ENCODE measurements around the gene PTH1R.

The PTH1R gene

GRCh38 chr3:46883054-46883829, 5.7 kb downstream of the PTH1R start:
- peak; percentile 66 for DNase-seq (ENCODE audit: low spot score)

GRCh38 chr3:46883830-46884185, 6.3 kb downstream of the PTH1R start:
- no peak for DNase-seq (ENCODE audit: low spot score)

GRCh38 chr3:46884427-46884826, 6.9 kb downstream of the PTH1R start:
- no peak for DNase-seq (ENCODE audit: low spot score)

GRCh38 chr3:46884929-46885328, 7.4 kb downstream of the PTH1R start:
- DNase-seq (ENCODE audit: low spot score): no peak

- no peak for DNase-seq (ENCODE audit: low spot score)
Measured at GRCh38 chr3:46885612-46886011, 8.1 kb downstream of the PTH1R start.

- no peak for DNase-seq (ENCODE audit: low spot score)
Measured at GRCh38 chr3:46887980-46888494, 10.5 kb downstream of the PTH1R start.

- no peak for DNase-seq (ENCODE audit: low spot score)
Measured at GRCh38 chr3:46888705-46889104, 11.2 kb downstream of the PTH1R start.

- no peak for DNase-seq (ENCODE audit: low spot score)
Measured at GRCh38 chr3:46889381-46890110, 12.0 kb downstream of the PTH1R start.

GRCh38 chr3:46890132-46890531, 12.6 kb downstream of the PTH1R start:
- no peak for DNase-seq (ENCODE audit: low spot score)

GRCh38 chr3:46891132-46891531, 13.6 kb downstream of the PTH1R start:
- no peak for DNase-seq (ENCODE audit: low spot score)

- DNase-seq (ENCODE audit: low spot score): peak; percentile 54
Measured at GRCh38 chr3:46892285-46893145, 15.0 kb downstream of the PTH1R start.

GRCh38 chr3:46893146-46893748, 15.7 kb downstream of the PTH1R start:
- DNase-seq (ENCODE audit: low spot score): no peak

GRCh38 chr3:46893763-46894162, 16.2 kb downstream of the PTH1R start:
- DNase-seq (ENCODE audit: low spot score): no peak

GRCh38 chr3:46894256-46894655, 16.7 kb downstream of the PTH1R start:
- no peak for DNase-seq (ENCODE audit: low spot score)

GRCh38 chr3:46895204-46895660, 17.7 kb downstream of the PTH1R start:
- peak; percentile 94 for DNase-seq (ENCODE audit: low spot score)

- DNase-seq (ENCODE audit: low spot score): no peak
Measured at GRCh38 chr3:46895761-46896160, 18.2 kb downstream of the PTH1R start.

- DNase-seq (ENCODE audit: low spot score): no peak
Measured at GRCh38 chr3:46896386-46896785, 18.9 kb downstream of the PTH1R start.

- no peak for DNase-seq (ENCODE audit: low spot score)
Measured at GRCh38 chr3:46897031-46897430, 19.5 kb downstream of the PTH1R start.

GRCh38 chr3:46897829-46898320, 20.4 kb downstream of the PTH1R start:
- DNase-seq (ENCODE audit: low spot score): no peak

- DNase-seq (ENCODE audit: low spot score): no peak
Measured at GRCh38 chr3:46898321-46899150, 21.0 kb downstream of the PTH1R start.

Measured in HuH-7 (cell line).